ENCODE measurements around the gene HELZ. TPM values are rescaled to one million over a fixed set of nuclear protein-coding genes. Genes with fewer than 3 reads are reported as not detected.

Gene HELZ
- total RNA-seq, 1 donor from 2014 or later, result 44.9 TPM

DNA sequence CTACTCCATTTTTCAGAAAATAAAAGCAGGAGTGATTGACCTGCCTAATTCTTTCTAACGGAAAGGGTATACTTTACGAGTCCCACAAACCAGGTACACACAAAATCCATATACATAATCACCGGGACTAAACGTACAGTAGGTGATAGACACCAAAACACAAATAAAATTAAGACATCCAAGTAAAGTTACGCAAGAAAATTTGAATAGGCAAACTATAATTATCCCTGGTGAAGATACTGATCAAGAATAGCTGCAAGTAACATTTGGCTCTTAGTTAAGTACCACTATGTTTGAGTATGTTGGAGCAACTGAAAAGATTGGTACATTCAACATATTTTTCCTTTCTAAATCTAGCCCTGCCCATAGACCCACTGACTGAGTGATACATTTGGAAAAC is 1.7 kb downstream of the HELZ start:
- Histone ChIP-seq H3K79me2 (ENCODE audit: low read depth) (peaks cover 50% of the 10 kb centered on the region), H3F3A (ENCODE audit: low read depth) (peaks cover 10% of the 10 kb centered on the region), H3K4me3 (peak overlapping the region; percentile 96), H3K27ac (no peak overlapping the region), H4K20me1 (ENCODE audit: low read depth) (peaks cover 44% of the 10 kb centered on the region), H3K4me2 (peak overlapping the region; percentile 98), H3K36me3 (no peaks in the 10 kb centered on the region), H3K9me3 (ENCODE audit: low read depth) (no peaks in the 10 kb centered on the region), H3K9ac (peak overlapping the region; percentile 83), H2AFZ (replicated peaks) (no peak overlapping the region), H3K27me3 (peaks cover 4% of the 10 kb centered on the region), H3K4me1 (peaks cover 16% of the 10 kb centered on the region)
- Mint-ChIP-seq H3K4me3 (peak overlapping the region; percentile 95), H3K27me3 (ENCODE audit: insufficient read depth, low read depth) (peaks cover 2% of the 10 kb centered on the region), H3K9me3 (no peaks in the 10 kb centered on the region), H3K27ac (no peak overlapping the region), H3K36me3 (peaks cover 6% of the 10 kb centered on the region), H3K4me1 (peaks cover 21% of the 10 kb centered on the region)
- TF ChIP-seq EZH2 (IDR thresholded peaks at IDR 0.05) (no peak), EZH2phosphoT487 (IDR thresholded peaks at IDR 0.05) (no peak)
- TF ChIP-seq, protein P1, sequence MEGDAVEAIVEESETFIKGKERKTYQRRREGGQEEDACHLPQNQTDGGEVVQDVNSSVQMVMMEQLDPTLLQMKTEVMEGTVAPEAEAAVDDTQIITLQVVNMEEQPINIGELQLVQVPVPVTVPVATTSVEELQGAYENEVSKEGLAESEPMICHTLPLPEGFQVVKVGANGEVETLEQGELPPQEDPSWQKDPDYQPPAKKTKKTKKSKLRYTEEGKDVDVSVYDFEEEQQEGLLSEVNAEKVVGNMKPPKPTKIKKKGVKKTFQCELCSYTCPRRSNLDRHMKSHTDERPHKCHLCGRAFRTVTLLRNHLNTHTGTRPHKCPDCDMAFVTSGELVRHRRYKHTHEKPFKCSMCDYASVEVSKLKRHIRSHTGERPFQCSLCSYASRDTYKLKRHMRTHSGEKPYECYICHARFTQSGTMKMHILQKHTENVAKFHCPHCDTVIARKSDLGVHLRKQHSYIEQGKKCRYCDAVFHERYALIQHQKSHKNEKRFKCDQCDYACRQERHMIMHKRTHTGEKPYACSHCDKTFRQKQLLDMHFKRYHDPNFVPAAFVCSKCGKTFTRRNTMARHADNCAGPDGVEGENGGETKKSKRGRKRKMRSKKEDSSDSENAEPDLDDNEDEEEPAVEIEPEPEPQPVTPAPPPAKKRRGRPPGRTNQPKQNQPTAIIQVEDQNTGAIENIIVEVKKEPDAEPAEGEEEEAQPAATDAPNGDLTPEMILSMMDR (IDR thresholded peaks at IDR 0.05), result no peak
- DNase-seq (ENCODE audit: low spot score), result no peak

DNA sequence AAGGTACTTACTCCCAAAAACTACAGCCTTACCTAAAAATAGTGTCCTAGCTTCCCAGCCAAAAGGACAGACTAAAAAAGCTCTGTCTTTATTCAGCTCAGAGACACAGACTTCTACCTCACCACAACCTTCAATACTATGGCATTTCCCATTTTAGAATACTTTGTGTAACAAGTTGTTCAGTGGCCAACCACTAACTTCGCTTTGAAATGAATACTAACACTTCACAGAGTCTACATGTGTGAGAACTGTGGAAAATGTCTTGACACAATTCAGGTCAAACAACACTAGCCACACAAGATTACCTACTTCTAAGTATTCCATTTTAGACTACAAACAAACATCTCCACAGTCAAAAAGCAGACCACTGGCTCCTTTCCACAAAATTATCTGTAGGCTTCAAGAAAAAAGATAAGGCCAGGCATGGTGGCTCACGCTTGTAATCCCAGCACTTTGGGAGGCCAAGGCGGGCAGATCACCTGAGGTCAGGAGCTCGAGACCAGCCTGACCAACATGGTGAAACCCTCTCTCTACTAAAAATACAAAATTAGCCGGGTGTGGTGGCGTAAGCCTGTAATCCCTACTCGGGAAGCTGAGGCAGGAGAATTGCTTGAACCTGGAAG is 3.2 kb downstream of the HELZ start:
- no peak overlapping the region for H3K27ac Mint-ChIP-seq
- peaks cover 13% of the 10 kb centered on the region for H3K4me1 ChIP-seq
- no peaks in the 10 kb centered on the region for H3K27me3 Mint-ChIP-seq (ENCODE audit: insufficient read depth, low read depth)
- no peak overlapping the region for H3K4me2 ChIP-seq
- no peak overlapping the region for H3K4me3 ChIP-seq
- no peak overlapping the region for H3K9ac ChIP-seq
- H3K27ac ChIP-seq, result no peak overlapping the region
- H3K27me3 ChIP-seq, result peaks cover 3% of the 10 kb centered on the region
- peaks cover 17% of the 10 kb centered on the region for H3K4me1 Mint-ChIP-seq
- H2AFZ ChIP-seq (replicated peaks), result no peak overlapping the region
- peaks cover 9% of the 10 kb centered on the region for H3K36me3 Mint-ChIP-seq
- H3K9me3 Mint-ChIP-seq, result no peaks in the 10 kb centered on the region
- no peaks in the 10 kb centered on the region for H3K36me3 ChIP-seq
- no peak for DNase-seq (ENCODE audit: low spot score)
- peaks cover 40% of the 10 kb centered on the region for H4K20me1 ChIP-seq (ENCODE audit: low read depth)
- peaks cover 7% of the 10 kb centered on the region for H3F3A ChIP-seq (ENCODE audit: low read depth)
- peaks cover 50% of the 10 kb centered on the region for H3K79me2 ChIP-seq (ENCODE audit: low read depth)
- no peak overlapping the region for H3K4me3 Mint-ChIP-seq
- TF ChIP-seq EZH2 (IDR thresholded peaks at IDR 0.05) (no peak), EZH2phosphoT487 (IDR thresholded peaks at IDR 0.05) (no peak)
- TF ChIP-seq, protein P1 (IDR thresholded peaks at IDR 0.05), result no peak
- no peaks in the 10 kb centered on the region for H3K9me3 ChIP-seq (ENCODE audit: low read depth)

DNA sequence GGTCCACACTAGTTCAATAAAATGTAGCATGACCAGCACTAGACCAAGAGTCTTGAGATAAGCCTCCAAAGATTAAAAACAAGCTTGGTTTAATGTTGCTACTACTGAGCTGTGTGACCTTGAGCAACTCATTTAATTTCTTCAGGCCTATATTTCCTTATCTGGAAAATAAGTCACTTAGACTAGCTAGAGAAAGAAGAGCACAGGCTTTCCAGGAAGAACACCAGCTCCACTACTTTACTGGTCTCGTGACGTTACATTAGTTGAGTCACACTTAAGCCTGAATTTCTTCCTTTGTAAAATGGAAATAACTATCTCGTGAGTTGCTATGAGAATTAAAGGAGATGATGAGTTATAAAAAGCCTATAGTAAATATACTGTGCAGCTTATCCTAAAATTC is 5.4 kb downstream of the HELZ start:
- no peaks in the 10 kb centered on the region for H3F3A ChIP-seq (ENCODE audit: low read depth)
- H3K4me3 ChIP-seq, result no peak overlapping the region
- no peaks in the 10 kb centered on the region for H3K36me3 ChIP-seq
- no peak overlapping the region for H3K27ac Mint-ChIP-seq
- peaks cover 37% of the 10 kb centered on the region for H4K20me1 ChIP-seq (ENCODE audit: low read depth)
- no peak overlapping the region for H3K4me3 Mint-ChIP-seq
- H2AFZ ChIP-seq (replicated peaks), result no peak overlapping the region
- no peaks in the 10 kb centered on the region for H3K9me3 ChIP-seq (ENCODE audit: low read depth)
- no peak for TF ChIP-seq EZH2 (IDR thresholded peaks at IDR 0.05)
- no peak for TF ChIP-seq EZH2phosphoT487 (IDR thresholded peaks at IDR 0.05)
- TF ChIP-seq, protein P1 (IDR thresholded peaks at IDR 0.05), result no peak
- H3K4me2 ChIP-seq, result no peak overlapping the region
- no peaks in the 10 kb centered on the region for H3K27me3 ChIP-seq
- peaks cover 11% of the 10 kb centered on the region for H3K4me1 Mint-ChIP-seq
- peaks cover 10% of the 10 kb centered on the region for H3K4me1 ChIP-seq
- H3K9me3 Mint-ChIP-seq, result no peaks in the 10 kb centered on the region
- no peak overlapping the region for H3K9ac ChIP-seq
- no peak overlapping the region for H3K27ac ChIP-seq
- no peak for DNase-seq (ENCODE audit: low spot score)
- no peaks in the 10 kb centered on the region for H3K27me3 Mint-ChIP-seq (ENCODE audit: insufficient read depth, low read depth)
- peaks cover 16% of the 10 kb centered on the region for H3K36me3 Mint-ChIP-seq
- peaks cover 51% of the 10 kb centered on the region for H3K79me2 ChIP-seq (ENCODE audit: low read depth)
